22Rv1 (cell line): Measurements from ENCODE around the gene CCDC190.

Experiments used
- CTCF ChIP-seq: fragments of 450-650 bp; IDR thresholded peaks from 2 replicates; pipeline ENCODE4 v1.5.1; 2017; ENCODE audit warnings: mild to moderate bottlenecking
- ZFX ChIP-seq: fragments of 450-650 bp; IDR thresholded peaks from 2 replicates; pipeline ENCODE4 v1.6.1; 2017; ENCODE audit warnings: antibody characterized with exemption, borderline replicate concordance

GRCh38 chr1:162882248-162882674, 21.3 kb upstream of the CCDC190 start:
- TF ChIP-seq CTCF (no peak), ZFX (no peak)
